GM18867 (cell line): ENCODE data around the gene CFTR.
"Not testable (repeated sequence)": the region's sequence is repeated elsewhere in the genome, so short reads cannot be mapped to it uniquely, and the experiment has no call there.

Source experiments
- ATAC-seq: cut with Tn5 transposase; IDR thresholded peaks from one replicate; pipeline ENCODE4 v1.9.1; 2021; ENCODE audit warnings: mild to moderate bottlenecking, moderate library complexity; ENCODE audit not compliant: unreplicated experiment

The CFTR gene

GRCh38 chr7:117683430-117684175, 203.8 kb downstream of the CFTR start:
- no peak for ATAC-seq

GRCh38 chr7:117685795-117686194, 206.0 kb downstream of the CFTR start:
- ATAC-seq = no peak

GRCh38 chr7:117686311-117686935, 206.6 kb downstream of the CFTR start:
- no peak for ATAC-seq

- no peak for ATAC-seq
Observed at GRCh38 chr7:117688126-117688525, 208.3 kb downstream of the CFTR start.

GRCh38 chr7:117689406-117689805, 209.6 kb downstream of the CFTR start:
- ATAC-seq = no peak

- no peak for ATAC-seq
Observed at GRCh38 chr7:117690147-117690546, 210.3 kb downstream of the CFTR start.

GRCh38 chr7:117692338-117692737, 212.5 kb downstream of the CFTR start:
- ATAC-seq = no peak

- ATAC-seq = no peak
Observed at GRCh38 chr7:117698018-117698417, 218.2 kb downstream of the CFTR start.

- no peak for ATAC-seq
Observed at GRCh38 chr7:117704063-117704462, 224.2 kb downstream of the CFTR start.

GRCh38 chr7:117705630-117706029, 225.8 kb downstream of the CFTR start:
- no peak for ATAC-seq

GRCh38 chr7:117706210-117706609, 226.4 kb downstream of the CFTR start:
- ATAC-seq = peak; percentile 66

- no peak for ATAC-seq
Observed at GRCh38 chr7:117707080-117707479, 227.3 kb downstream of the CFTR start.

GRCh38 chr7:117708173-117708572, 228.3 kb downstream of the CFTR start:
- ATAC-seq = not testable (repeated sequence)

- no peak for ATAC-seq
Observed at GRCh38 chr7:117711556-117711955, 231.7 kb downstream of the CFTR start.

- peak; percentile 97 for ATAC-seq
Observed at GRCh38 chr7:117715784-117716445, 236.1 kb downstream of the CFTR start.

GRCh38 chr7:117716707-117717299, 237.0 kb downstream of the CFTR start:
- no peak for ATAC-seq

GRCh38 chr7:117717357-117717756, 237.5 kb downstream of the CFTR start:
- ATAC-seq = no peak
